GM12891 (cell line): ENCODE data around the gene WDTC1.

Experiments used
- DNase-seq: peaks from one replicate; pipeline ENCODE4 v3.0.0; 2011; ENCODE audit warnings: low spot score; ENCODE audit not compliant: insufficient read length
- FAIRE-seq: peaks from 2 replicates; lab custom pipeline; 2011; peaks lifted over from hg19 to GRCh38; lab: Jason Lieb, UNC
- PAX5 ChIP-seq: IDR thresholded peaks from 2 replicates; pipeline ENCODE4 v1.6.1; 2011; ENCODE audit warnings: low read length, moderate library complexity, mild to moderate bottlenecking; ENCODE audit not compliant: insufficient read depth, severe bottlenecking
- POLR2A ChIP-seq: IDR thresholded peaks from 2 replicates; pipeline ENCODE4 v1.6.1; 2011; ENCODE audit warnings: low read depth, low read length, control low read depth
- POLR2AphosphoS5 ChIP-seq: IDR thresholded peaks from 2 replicates; pipeline ENCODE4 v1.6.1; 2011; ENCODE audit warnings: low read depth, low read length, control low read depth
- POU2F2 ChIP-seq: IDR thresholded peaks from 2 replicates; pipeline ENCODE4 v1.6.1; 2011; ENCODE audit warnings: low read depth, mild to moderate bottlenecking, control low read depth, low read length, moderate library complexity
- SPI1 ChIP-seq: IDR thresholded peaks from 2 replicates; pipeline ENCODE4 v1.6.1; 2011; ENCODE audit warnings: low read depth, low read length, control low read depth
- TAF1 ChIP-seq: IDR thresholded peaks from 2 replicates; pipeline ENCODE4 v1.6.1; 2011; ENCODE audit warnings: low read depth, low read length, control low read depth

The WDTC1 gene

DNA sequence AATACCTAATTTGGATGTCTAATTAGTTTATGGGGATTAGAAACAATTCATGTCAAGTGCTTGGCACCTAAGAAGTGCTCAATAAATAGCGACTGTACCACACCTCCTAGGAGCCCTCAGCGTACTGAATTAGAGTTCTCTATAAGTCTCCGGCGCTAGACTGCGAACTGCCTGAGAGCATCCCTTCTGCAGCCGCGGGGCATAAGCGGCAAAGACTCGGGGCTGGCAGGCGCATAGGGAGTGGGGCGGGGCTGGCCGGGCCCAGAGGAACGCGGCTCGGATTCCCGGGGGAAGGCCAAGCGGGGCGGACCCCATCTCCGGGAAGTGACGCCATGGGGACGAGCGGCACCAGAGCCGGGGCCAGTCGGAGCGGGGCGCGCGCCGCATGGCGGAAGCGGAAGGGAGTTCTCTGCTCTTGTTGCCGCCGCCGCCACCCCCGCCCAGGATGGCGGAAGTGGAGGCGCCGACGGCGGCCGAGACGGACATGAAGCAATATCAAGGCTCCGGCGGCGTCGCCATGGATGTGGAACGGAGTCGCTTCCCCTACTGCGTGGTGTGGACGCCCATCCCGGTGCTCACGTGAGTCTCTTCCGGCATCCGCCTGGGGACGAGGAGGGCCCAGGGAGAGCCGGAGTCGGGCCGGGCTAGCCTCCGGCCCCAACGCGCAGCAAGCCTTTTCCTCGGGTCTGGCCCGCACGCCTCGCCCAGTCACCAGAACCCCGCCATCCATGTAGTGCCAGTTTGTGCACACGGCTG is 87.6 kb downstream of the WDTC1 start, which contains the start of gene TMEM222:
TMEM222 (plus strand) TSS at position 351 of the 756 bp plus-strand sequence; CDS start at position 386, 35 bp downstream.
- FAIRE-seq (peak; percentile 96), DNase-seq (peak; percentile 99)
- TF ChIP-seq TAF1 (peak; percentile 74; the same call in 1 of the 2 replicates), POLR2AphosphoS5 (peak; percentile 89), SPI1 (peak; percentile 58), PAX5 (peak; percentile 87), POLR2A (peak; percentile 88), POU2F2 (peak; percentile 77; the same call in 1 of the 2 replicates)

DNA sequence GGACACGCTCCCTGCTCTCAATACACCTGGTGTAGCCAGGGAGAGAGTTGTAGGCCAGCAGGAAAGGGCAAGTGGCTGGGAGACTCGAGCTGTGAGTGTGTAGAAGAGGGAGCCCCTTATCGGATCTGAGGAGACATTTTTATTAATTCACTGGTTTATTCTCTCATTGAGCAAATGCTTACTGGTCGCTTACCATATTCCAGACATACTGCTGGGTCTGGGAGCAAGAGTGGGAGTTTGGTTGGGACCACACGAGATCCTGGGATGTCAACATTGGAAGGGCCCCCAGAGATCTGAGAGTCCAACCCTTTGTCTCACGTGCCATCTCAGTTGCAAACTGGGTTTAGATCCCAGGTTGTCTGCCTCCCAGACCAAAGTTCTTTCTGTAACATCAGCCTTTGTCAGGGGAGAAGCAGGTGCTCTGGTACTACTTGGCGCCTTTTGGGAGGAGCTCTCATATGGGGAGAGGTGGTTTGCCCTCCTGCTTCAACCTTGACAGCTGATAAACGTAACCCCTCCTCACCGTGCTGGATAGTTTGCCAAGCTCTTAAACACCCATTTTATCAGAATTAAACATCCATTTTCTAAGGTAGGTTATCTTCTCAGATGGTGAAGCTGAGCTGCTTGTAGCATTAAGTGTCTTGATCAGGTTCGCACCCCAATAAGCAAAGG is 88.3 kb downstream of the WDTC1 start:
- TF ChIP-seq POLR2AphosphoS5 = no peak
- TF ChIP-seq TAF1 = no peak
- TF ChIP-seq POU2F2 = no peak
- no peak for TF ChIP-seq POLR2A
- no peak for TF ChIP-seq SPI1
- no peak for TF ChIP-seq PAX5
- peak; percentile 52 for FAIRE-seq
- DNase-seq = no peak

DNA sequence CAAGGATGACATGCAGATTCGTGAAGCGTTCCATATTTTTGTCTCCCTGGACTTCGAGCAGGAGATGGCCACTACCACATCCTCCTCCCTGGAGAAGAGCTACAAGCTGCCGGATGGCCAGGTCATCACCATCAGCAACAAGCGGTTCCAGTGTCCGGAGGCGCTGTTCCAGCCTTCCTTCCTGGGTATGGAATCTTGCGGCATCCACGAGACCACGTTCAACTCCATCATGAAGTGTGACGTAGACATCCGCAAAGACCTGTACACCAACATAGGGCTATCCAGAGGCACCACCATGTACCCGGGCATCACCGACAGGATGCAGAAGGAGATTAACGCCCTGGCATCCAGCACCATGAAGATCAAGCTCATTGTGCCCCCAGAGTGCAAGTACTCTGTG is 90.9 kb downstream of the WDTC1 start:
- TF ChIP-seq SPI1 (no peak), PAX5 (no peak), POLR2AphosphoS5 (no peak), TAF1 (no peak), POLR2A (no peak), POU2F2 (no peak)
- FAIRE-seq (no peak), DNase-seq (no peak)

DNA sequence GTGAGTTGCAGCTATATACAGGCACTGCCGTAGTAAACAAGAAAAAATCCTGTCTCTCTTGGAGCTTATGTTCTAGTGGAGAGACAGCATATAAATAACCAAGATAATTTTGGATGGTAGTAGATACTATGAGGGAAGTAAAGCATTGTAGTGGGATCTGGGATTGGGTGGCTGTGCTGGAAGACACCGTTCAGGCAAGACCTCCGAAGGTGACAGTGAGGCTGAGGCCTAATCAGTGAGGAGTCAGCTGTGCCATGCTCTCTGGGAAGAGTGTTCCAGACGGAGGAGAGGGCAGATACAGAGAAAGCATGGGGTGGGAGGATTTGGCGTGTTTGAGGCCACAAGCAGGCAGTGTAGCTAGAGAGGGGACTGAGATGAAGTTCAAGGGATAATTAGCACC is 93.5 kb downstream of the WDTC1 start:
- DNase-seq = no peak
- TF ChIP-seq POLR2AphosphoS5 (no peak), POU2F2 (no peak), TAF1 (no peak), PAX5 (no peak), POLR2A (no peak), SPI1 (no peak)
- FAIRE-seq = no peak

DNA sequence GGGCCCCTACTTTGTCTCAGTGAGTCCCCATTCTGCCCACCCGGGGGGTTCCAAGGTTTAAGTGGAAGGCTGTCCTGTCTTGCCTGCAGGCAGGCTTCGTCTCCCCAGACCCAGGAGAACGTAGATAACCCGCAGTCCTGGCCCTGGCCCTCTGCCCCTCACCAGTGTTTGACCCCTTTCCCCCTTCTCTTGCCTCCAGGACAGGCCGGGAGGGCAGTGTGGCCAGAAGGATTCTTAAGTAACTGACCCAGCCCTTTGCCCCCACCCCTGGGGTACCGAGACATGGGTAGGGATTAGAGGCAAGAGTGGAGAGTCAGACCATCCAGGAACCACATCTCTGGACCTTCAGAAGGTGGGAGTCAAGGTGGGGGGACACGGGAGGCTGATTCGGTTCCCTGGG is 96.4 kb downstream of the WDTC1 start:
- TF ChIP-seq TAF1 = no peak
- no peak for TF ChIP-seq POLR2AphosphoS5
- no peak for TF ChIP-seq SPI1
- no peak for TF ChIP-seq POLR2A
- no peak for TF ChIP-seq POU2F2
- TF ChIP-seq PAX5 = no peak
- DNase-seq = no peak
- no peak for FAIRE-seq

DNA sequence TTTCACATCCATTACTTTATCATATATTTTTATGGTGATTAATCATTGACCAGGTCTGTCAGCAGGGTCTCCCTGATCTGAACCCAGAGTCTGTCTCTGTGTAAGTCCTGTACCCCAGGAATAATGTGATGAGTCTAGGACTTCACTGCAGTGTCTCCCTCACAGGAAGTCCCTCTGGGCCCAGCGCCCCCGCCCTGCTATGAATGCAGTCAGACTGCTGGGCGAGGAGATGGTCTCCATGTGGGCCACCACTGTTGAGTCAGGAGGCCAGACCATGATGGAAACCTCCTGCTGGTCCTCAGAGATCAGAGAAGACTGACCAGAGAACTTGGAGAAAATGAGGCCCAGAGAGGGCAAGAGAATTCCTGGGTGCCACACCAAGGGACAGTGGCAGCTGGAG is 97.0 kb downstream of the WDTC1 start:
- DNase-seq (no peak), FAIRE-seq (no peak)
- TF ChIP-seq POLR2AphosphoS5 = no peak
- TF ChIP-seq TAF1 = no peak
- TF ChIP-seq POU2F2 = no peak
- TF ChIP-seq SPI1 = no peak
- TF ChIP-seq POLR2A = no peak
- no peak for TF ChIP-seq PAX5

DNA sequence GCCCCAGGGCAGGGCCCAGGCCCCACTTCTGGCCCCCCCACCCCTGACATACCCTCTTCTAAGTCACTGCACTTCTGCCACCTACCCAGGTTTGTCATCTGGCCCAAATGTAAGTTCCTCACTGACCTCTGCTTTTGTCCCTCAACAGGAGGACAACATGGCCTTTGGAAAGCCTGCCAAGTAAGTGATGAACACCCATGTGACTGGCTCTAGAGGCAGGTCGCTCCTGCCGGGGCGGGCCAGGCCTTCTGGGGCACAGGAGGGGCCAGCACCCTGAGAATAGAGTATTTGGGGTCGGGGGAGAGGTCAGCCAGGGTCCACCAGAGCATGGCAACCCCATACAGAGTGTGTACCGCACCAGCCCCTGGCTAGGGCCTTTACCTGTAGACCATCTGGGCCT is 97.5 kb downstream of the WDTC1 start:
- FAIRE-seq = no peak
- DNase-seq = no peak
- TF ChIP-seq SPI1 (no peak), POLR2AphosphoS5 (no peak), PAX5 (no peak), TAF1 (no peak), POLR2A (no peak), POU2F2 (no peak)

DNA sequence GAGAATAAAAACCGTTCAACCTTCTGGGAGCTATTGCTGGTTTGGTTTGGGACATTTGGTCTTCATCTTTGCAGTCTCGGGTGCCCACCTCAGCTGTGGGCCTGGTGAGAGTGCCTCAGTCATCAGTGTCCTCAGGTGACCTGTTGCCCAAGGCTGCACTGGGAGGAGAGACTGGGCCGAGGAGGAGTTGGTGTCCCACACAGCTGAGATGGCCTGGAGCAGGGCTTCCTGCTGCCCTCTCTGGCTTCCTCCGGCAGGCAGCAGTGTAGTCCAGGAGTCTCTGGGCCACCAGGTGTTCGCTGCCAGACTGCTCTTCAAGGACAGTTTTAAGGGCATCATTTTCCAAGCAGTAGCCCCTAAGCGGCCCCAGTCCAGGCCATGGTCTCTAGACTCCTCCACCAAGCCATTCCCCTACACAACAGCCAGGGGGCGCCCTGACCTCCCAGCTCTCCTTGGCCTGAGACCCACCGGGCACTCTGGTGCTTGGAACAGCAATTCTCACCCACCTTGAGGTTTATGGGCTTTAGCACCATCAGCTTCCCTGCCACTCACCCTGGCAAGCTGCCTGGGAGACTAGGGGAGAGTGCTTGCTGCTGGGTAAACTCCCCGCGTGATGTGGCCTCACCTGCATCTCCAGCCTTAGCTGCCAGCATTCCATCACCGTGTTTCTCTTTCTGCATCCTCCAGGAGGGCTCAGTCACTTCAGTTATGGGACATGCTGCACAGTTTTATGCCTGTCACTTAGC is 98.3 kb downstream of the WDTC1 start:
- peak; percentile 86 for FAIRE-seq
- peak; percentile 77 for DNase-seq
- TF ChIP-seq TAF1 (no peak), PAX5 (no peak), POLR2AphosphoS5 (no peak), POLR2A (no peak), POU2F2 (no peak), SPI1 (no peak)

DNA sequence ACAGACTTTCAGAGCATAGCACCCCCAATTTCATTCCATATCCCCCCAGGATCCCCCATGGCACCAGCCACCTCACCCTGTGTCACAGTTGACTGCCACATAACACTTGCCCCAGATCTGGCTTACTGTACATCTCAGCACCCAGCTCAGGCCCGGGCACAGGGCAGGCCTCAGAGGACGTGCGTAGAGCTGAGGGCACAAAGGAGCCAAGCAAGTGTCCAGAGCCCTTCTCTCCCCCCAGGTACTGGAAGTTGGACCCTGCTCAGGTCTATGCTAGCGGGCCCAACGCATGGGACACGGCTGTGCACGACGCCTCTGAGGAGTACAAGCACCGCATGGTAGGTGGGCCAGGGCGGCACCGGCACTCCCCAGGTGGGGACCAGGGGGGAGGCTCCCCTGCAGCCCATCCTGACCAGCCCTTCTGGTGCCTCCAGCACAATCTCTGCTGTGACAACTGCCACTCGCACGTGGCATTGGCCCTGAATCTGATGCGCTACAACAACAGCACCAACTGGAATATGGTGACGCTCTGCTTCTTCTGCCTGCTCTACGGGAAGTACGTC is 99.4 kb downstream of the WDTC1 start:
- TF ChIP-seq POLR2A (no peak), PAX5 (no peak), POU2F2 (no peak), POLR2AphosphoS5 (no peak), TAF1 (no peak), SPI1 (no peak)
- no peak for FAIRE-seq
- no peak for DNase-seq
